ENCODE measurements around the gene TNNC2. TPM values are rescaled to one million over a fixed set of nuclear protein-coding genes. Genes with fewer than 3 reads are reported as not detected.
"Not testable (repeated sequence)": the region's sequence is repeated elsewhere in the genome, so short reads cannot be mapped to it uniquely, and the experiment has no call there.

The TNNC2 gene
- total RNA-seq, 1 donor from 2014 or later: not detected

GRCh38 chr20:45822857-45823256 lies 4.3 kb downstream of the TNNC2 start:
- DNase-seq (ENCODE audit: low read depth): no peak

DNA sequence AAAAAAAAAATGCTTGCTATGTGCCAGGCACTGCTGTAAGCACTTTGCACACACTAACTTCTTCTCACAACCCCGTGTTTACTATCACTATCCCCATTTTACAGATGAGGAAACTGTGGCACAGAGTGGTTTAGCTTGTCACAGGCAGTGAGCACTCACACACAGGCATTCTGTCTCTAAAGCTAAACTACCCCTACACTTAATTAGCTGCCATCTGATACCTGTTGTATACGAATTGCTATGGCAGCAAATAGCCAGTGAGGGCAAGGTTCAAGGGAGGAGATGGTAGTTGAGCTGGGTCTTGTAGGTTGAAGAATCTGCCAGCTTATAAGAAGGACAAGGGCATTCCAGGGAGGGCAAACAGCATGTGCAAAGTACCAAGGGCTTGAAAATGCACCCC lies 5.2 kb downstream of the TNNC2 start:
- no peak for DNase-seq (ENCODE audit: low read depth)

DNA sequence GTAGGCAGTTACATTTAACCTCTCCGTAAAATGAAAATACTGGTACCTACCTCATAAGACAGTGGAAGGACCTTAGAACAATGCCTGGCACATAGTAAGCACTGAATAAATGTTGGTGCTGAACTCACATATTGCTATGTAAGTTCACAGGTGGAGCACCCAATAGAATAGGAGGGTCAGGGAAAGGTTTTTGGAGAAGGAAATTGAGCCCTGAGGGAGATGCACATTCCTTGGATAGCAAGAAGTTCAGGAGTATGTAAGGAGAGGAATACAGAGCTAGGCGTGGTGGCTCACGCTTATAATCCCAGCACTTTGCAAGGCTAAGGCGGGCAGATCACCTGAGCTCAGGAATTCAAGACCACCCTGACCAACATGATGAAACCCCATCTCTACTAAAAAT lies 7.6 kb downstream of the TNNC2 start:
- no peak for DNase-seq (ENCODE audit: low read depth)

GRCh38 chr20:45818239-45818638 lies 8.9 kb downstream of the TNNC2 start:
- DNase-seq (ENCODE audit: low read depth): no peak

- DNase-seq (ENCODE audit: low read depth): peak; percentile 89
These were observed 9.5 kb downstream of the TNNC2 start for GRCh38 chr20:45817376-45818194.

DNA sequence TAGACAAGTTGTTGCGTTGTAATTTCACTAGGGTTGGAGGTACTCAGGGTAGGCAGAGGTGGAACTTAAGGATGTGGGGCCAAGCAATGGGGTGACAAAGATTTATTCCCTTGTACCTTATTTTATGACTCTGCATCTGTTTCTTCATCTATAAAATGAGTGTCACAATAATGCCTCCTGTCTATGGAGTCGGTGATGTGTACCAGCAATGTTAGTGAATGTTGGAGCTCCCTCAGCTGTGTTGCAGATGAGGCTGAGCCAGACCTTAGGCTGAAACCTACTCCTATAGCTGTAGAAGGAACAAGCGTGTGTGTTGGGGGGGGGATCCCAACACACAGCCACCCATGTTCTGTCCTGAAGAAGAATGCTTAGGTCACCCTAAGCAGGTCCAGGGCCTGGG lies 10.2 kb downstream of the TNNC2 start:
- DNase-seq (ENCODE audit: low read depth): no peak

GRCh38 chr20:45814314-45814713 lies 12.8 kb downstream of the TNNC2 start:
- DNase-seq (ENCODE audit: low read depth): no peak

DNA sequence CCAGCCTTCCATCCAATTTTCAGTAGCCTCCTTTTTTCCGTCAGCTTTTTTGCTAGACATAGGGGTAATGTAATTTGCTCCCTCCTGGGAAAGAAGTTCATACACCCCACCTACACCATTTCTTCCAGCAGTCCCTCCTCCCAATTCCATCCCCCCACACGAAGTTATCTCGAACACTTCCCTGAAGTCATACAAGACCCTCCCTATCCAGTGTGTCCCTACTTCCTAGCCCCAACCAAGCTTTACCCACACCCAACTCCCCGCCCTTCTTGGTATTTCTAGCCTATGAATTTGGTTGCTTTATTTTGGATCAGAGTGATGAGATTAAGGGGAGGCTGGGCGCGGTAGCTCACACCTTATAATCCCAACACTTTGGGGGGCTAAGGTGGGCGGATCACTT lies 13.6 kb downstream of the TNNC2 start:
- DNase-seq (ENCODE audit: low read depth): no peak

DNA sequence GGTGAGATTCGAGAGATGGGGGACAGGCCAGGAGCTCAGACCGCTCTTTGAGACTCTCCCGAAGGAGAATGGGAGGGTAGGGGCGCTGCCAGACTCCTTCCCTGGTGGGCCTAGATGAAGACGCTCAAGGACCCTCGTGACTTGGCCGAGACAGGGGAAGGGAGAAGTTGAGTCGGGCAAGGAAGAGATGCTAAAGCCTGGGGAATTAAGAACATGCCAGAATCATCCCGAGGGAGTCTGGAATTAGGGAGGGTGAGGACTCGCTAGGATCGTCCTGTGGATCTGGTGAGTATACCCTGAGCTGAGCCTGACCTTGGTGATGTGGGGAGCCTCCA lies 14.1 kb downstream of the TNNC2 start:
- no peak for DNase-seq (ENCODE audit: low read depth)

DNA sequence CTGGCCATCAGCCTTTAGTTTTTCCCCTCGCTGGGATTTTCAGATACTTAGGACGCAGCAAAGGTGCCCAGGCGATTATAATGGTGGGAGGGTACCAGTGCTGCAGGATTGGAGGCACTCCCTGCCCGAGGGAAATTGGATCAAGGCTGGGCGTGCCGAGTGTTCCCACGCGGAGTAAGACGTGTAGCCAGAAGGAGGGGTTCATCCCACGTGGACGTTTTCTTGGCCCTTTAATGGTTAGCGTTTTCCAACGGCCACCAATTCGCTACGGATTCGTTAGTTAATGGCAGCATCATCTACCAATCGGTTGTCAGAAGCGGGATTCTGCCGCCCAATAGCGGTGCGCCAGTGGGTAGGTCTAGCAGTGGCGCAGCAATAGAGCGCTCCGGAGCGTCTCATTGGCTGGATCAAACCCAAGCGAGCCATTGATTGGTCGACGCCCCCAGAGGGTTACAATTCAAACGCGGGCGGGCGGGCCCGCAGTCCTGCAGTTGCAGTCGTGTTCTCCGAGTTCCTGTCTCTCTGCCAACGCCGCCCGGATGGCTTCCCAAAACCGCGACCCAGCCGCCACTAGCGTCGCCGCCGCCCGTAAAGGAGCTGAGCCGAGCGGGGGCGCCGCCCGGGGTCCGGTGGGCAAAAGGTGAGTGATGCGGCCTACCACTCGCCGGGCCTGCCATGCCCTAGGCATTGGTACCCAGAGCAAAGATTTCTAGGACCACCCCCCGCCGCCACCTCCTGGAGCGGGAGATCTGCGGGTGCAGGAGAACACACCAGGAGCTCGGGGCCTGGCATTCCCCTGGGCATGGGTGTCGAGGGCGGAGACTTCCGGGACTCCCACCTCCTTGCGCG lies 14.7 kb downstream of the TNNC2 start, which contains the start of gene UBE2C:
Gene UBE2C, plus strand, starts transcription at position 488 of the 849 bp plus-strand sequence. Its CDS starts 52 bp downstream, at position 540.
- peak; percentile 99 for DNase-seq (ENCODE audit: low read depth)

- no peak for DNase-seq (ENCODE audit: low read depth)
These were observed 16.7 kb downstream of the TNNC2 start for GRCh38 chr20:45810191-45810970.

- DNase-seq (ENCODE audit: low read depth): no peak
These were observed 25.3 kb downstream of the TNNC2 start for GRCh38 chr20:45801851-45802250.

- peak; percentile 50 for DNase-seq (ENCODE audit: low read depth)
These were observed 28.0 kb downstream of the TNNC2 start for GRCh38 chr20:45798935-45799642.

DNA sequence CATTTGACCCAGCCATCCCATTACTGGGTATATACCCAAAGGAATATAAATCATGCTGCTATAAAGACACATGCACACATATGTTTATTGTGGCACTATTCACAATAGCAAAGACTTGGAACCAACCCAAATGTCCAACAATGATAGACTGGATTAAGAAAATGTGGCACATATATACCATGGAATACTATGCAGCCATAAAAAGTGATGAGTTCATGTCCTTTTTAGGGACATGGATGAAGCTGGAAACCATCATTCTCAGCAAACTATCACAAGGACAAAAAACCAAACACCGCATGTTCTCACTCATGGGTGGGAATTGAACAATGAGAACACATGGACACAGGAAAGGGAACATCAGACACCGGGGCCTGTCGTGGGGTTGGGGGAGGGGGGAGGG lies 29.2 kb downstream of the TNNC2 start:
- not testable (repeated sequence) for DNase-seq (ENCODE audit: low read depth)

DNA sequence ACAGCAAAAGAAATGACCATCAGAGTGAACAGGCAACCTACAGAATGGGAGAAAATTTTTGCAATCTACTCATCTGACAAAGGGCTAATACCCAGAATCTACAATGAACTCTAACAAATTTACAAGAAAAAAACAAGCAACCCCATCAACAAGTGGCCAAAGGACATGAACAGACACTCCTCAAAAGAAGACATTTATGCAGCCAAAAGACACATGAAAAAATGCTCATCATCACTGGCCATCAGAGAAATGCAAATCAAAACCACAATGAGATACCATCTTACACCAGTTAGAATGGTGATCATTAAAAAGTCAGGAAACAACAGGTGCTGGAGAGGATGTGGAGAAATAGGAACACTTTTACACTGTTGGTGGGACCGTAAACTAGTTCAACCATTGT lies 29.6 kb downstream of the TNNC2 start:
- not testable (repeated sequence) for DNase-seq (ENCODE audit: low read depth)

GRCh38 chr20:45796337-45797065 lies 30.6 kb downstream of the TNNC2 start:
- no peak for DNase-seq (ENCODE audit: low read depth)

- DNase-seq (ENCODE audit: low read depth): no peak
These were observed 34.6 kb downstream of the TNNC2 start for GRCh38 chr20:45792317-45793118.

DNA sequence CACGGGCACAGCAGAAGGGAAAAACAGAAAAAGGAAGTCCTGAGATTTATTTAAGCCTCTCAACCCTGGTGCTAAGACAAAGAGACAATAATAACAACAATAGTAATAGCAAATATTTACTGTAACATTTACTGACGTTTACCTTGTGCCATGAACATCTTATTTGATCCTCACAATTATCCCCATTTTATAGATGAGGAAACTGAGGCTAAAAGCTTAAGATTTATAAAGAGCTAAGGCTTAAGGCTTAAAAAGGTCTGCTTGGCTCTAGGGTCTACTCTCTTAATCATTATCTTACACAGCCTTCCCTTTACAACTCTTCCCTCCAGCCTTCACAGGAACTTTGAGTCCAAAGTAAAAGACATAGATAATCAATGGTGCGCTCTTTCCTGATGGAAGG lies 38.8 kb downstream of the TNNC2 start:
- DNase-seq (ENCODE audit: low read depth): no peak

DNA sequence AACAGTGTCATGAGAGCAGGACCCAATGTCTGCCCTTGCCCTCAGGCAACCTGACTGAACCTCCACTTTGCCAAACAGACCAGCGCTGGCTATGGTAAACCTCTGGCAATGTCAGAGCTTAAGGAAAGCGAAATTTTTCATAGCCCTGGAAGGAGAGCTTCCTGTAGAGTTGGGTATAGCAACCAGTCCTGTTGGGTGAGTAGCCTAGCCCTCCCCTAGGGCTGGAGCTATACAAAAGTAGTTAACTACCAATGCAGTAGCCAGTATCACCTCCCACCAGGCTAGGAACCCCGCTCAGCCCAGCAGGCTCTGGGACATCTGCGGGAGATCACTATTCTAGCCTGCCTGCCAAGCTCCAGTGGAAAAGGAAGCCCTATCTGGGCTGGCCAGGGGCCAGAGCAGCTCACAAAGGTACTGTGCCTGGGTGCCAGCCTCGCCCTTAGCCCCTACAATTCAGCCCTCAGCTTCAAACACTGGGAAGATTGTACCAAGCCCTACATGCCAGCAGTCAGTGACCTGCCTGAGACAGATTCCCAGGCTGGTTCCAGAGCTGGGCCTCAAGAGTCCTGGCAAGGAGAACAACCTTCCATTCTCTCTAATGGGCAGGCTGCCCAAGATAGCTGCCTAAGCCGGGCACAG lies 43.3 kb downstream of the TNNC2 start:
- DNase-seq (ENCODE audit: low read depth): peak; percentile 9

Measured in renal cortical epithelial cell (primary cell).